NB4 (cell line): ENCODE data around the gene MVP.
"Not testable (repeated sequence)": the region's sequence is repeated elsewhere in the genome, so short reads cannot be mapped to it uniquely, and the experiment has no call there.

Source experiments
- DNase-seq: peaks from one replicate; pipeline ENCODE4 v3.0.0; 2010; ENCODE audit warnings: low read depth
- H3K4me3 ChIP-seq: one replicate; pipeline ENCODE4 v1.5.1; 2011; ENCODE audit warnings: mild to moderate bottlenecking, low read depth, low read length, moderate library complexity
- MYC ChIP-seq: IDR thresholded peaks from 2 replicates; pipeline ENCODE4 v1.6.1; 2011; ENCODE audit warnings: low read depth, low read length
- POLR2A ChIP-seq: IDR thresholded peaks from 2 replicates; pipeline ENCODE4 v1.6.1; 2011; ENCODE audit warnings: mild to moderate bottlenecking; ENCODE audit not compliant: insufficient read length; ENCODE audit errors: extremely low read depth
- TF ChIP-seq, protein P1 (sequence below): IDR thresholded peaks from 2 replicates; pipeline ENCODE4 v1.6.1; 2011; ENCODE audit warnings: low read depth, low read length
- TF ChIP-seq, protein P2 (sequence below): IDR thresholded peaks from one replicate; pipeline ENCODE4 v1.5.1; 2012; ENCODE audit warnings: low read depth, low read length

MVP gene

DNA sequence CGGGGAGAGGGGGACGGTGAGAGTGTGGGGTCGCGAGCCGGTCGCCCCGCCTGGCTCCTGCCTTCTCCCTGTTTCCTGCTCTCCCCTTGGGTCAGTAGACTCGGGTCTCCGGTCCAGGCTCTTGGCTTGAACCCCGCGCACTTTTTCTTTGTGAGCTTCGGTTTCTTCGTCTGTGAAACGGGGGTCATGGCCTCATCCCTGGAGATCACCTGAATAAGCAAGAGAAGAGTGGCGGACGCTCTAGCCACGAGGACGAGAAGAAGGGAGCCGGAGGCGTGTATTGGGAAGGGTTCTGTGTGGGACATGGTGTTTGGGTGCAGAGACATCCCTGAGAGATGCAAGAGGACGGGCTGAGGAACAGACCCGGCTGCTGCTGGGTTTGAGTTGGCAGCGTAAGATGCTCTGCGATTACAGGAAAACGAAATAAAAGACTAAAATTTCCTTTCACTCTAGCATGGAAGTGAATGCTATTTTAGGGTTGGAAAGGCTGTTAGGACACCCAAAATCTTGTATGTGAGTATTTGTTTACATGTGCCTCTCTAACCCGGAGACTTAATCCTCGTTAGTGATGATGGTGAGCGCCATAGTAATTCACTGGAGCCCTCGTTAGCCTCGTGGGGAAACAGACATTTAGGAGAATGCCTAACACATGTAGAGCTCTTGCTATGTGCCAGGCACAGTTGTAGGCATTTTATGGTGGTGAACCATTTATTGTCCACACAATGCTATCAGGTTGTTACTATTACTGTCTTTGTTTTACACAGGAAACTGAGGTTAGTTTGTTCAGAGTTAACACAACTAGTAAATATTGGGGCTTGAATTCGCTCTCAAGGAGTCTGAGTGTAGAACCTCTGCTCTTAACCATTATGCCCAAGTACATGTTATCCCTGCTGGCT is 29.1 kb upstream of the MVP start:
- TF ChIP-seq MYC = peak; percentile 7; the same call in 1 of the 2 replicates
- TF ChIP-seq, protein P1, sequence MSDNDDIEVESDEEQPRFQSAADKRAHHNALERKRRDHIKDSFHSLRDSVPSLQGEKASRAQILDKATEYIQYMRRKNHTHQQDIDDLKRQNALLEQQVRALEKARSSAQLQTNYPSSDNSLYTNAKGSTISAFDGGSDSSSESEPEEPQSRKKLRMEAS = no peak
- peak; percentile 27 for DNase-seq
- peak overlapping the region; percentile 82 for H3K4me3 ChIP-seq

DNA sequence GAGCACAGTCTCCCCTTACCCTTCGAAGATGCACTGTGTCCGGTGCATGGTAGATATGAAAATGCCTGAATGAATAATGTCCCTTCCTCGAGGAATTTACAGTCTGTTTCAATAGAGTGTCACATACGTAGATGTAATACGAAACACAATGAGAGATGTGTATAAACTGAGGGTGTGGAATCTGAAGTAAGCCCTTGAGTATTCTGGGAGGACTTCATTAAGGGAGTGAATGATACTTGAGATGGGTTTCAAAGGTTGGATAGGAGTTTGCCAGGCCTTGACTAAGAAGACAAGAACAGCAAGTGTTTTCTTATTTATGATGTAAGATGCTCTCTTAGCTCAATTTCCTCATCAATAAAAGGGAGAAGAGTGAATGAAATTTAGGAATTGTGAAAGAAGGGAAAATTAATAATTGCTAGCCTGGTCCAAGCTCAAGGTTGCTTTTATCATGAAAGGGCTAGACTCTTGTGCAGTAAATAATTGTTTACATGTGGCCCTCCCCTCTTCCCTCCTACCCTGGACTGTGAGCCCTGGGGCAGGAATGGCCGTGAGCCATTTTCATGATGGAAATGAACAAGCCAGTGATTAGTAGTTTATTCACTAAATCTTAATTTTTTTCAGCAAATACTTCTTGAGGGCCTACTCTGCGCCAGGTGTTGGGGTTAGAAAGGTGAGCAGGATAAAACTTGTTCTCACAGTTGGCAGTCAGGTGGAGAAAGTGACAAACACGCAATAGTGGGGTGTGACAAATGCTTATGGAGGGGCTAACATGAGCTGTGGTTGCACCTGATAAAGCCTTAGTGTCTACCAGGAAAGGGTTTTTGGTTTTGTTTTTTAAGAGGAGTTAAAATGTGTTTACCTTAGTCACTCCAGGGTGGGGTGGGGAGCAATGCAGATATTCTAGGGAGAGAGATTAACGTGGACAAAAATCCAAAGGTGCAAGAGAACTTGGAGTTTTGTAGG is 28.1 kb upstream of the MVP start:
- TF ChIP-seq, protein P2, sequence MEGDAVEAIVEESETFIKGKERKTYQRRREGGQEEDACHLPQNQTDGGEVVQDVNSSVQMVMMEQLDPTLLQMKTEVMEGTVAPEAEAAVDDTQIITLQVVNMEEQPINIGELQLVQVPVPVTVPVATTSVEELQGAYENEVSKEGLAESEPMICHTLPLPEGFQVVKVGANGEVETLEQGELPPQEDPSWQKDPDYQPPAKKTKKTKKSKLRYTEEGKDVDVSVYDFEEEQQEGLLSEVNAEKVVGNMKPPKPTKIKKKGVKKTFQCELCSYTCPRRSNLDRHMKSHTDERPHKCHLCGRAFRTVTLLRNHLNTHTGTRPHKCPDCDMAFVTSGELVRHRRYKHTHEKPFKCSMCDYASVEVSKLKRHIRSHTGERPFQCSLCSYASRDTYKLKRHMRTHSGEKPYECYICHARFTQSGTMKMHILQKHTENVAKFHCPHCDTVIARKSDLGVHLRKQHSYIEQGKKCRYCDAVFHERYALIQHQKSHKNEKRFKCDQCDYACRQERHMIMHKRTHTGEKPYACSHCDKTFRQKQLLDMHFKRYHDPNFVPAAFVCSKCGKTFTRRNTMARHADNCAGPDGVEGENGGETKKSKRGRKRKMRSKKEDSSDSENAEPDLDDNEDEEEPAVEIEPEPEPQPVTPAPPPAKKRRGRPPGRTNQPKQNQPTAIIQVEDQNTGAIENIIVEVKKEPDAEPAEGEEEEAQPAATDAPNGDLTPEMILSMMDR = no peak
- TF ChIP-seq POLR2A = no peak
- TF ChIP-seq, protein P1 = no peak
- no peak for TF ChIP-seq MYC
- no peak for DNase-seq
- H3K4me3 ChIP-seq = peak overlapping the region; percentile 82

DNA sequence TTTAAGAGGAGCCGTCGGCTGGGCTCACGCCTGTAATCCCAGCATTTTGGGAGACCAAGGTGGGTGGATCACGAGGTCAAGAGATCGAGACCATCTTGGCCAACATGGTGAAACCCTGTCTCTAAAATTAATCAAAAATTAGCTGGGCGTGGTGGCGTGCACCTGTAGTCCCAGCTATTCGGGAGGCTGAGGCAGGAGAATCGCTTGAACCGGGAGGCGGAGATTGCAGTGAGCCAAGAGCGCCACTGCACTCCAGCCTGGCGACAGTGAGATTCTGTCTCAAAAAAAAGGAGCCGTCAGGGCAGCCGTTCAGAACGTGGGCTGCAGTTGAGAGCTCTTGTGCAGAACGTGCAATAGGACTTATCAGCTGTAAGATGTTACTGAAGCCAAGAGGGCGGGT is 27.1 kb upstream of the MVP start:
- peak overlapping the region; percentile 82 for H3K4me3 ChIP-seq
- not testable (repeated sequence) for DNase-seq

DNA sequence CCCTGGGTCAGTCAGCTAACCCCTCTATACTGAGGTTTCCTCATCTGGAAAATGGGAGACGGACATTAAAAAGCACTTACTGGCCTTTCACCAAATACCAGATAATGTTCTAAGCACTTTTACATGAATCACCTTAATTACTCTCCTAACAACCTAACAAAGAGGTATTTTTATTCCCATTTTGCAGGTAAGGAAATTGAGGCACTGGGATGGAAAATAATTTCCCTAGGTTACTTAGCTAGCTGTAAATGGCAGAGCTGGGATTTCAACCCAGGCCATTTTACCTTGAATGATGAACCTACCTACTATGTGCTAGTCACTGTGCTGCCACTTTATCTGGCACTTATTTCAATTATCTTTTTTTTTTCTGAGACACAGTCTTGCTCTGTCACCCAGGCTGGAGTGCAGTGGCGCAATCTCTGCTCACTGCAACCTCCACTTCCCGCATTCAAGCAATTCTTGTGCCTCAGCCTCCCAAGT is 26.0 kb upstream of the MVP start:
- no peak for TF ChIP-seq POLR2A
- no peak for DNase-seq
- H3K4me3 ChIP-seq = peak overlapping the region; percentile 8

DNA sequence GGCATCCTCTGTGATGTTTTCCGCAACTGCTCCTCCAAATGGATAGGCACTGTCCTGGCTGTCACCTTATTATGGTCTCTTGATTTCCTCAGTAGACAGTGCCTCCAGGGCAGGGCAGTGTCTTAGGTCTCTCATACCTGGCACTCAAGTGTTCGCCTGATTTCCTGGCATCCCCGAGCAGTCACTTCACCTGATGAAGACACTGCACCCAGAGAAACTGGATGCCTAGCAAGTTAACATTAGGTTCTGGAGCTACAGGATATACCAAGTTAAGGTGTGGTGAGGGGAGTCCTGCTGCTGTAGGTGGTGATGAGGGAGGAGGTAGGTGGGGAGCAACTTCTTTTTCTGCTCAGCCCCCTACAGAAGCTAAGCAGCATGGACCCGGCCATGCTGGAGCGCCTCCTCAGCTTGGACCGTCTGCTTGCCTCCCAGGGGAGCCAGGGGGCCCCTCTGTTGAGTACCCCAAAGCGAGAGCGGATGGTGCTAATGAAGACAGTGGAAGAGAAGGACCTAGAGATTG is 17.8 kb upstream of the MVP start:
- no peak overlapping the region for H3K4me3 ChIP-seq
- no peak for DNase-seq
- TF ChIP-seq, protein P2 = no peak
- no peak for TF ChIP-seq POLR2A
- TF ChIP-seq MYC = no peak
- TF ChIP-seq, protein P1 = no peak

DNA sequence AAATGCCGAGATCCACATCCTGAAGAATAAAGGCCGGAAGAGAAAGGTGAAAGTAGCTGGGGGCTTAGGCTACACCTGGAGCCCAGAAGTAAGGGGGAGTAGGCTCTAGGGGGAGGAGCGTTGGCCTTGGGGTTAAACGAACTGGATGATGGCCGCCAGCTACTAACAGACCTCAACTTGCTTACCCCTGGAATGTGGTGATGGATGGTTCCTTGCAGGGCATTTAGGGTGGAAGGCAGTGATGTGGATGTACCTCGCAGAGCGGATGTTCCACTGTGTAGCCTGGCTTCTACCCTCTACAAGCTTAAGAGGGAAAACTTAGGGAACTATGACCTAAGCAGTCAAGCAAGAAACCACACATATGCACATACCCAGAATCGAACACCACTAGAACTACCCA is 16.2 kb upstream of the MVP start:
- H3K4me3 ChIP-seq = peak overlapping the region; percentile 71
- DNase-seq = no peak
- no peak for TF ChIP-seq MYC
- TF ChIP-seq, protein P1 = no peak
- no peak for TF ChIP-seq POLR2A
- TF ChIP-seq, protein P2 = no peak

DNA sequence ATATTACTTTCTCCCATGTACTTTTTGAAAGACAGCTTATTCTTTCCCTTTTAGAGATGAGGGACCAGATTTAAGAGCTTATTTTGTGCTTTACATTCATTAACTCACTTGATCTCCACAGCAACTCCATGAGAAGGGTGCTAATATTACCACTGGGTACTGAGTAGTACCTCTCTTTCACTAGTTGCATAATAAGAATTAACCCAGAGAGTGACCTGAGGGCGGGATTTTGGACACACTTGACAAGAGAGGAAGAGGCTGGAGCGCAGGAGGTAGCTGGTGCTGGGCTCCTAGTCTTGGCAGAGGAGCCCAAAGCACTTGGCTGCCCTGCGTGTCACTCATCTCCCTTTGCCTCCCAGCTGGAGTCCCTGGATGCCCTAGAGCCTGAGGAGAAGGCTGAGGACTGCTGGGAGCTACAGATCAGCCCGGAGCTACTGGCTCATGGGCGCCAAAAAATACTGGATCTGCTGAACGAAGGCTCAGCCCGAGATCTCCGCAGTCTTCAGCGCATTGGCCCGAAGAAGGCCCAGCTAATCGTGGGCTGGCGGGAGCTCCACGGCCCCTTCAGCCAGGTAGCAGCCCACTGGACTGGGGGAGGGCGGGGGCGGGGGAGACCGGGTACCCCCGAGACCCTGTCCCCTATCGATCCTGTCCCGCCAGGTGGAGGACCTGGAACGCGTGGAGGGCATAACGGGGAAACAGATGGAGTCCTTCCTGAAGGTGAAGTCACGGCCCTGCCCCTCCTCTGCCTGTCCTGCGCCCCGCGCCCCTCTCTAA is 15.6 kb upstream of the MVP start:
- DNase-seq = peak; percentile 79
- H3K4me3 ChIP-seq = peak overlapping the region; percentile 71
- TF ChIP-seq POLR2A = peak; percentile 23
- TF ChIP-seq, protein P2 = no peak
